ENCODE measurements around the gene DNAH10. TPM values are rescaled to one million over a fixed set of nuclear protein-coding genes. Genes with fewer than 3 reads are reported as not detected.

DNAH10 gene
- total RNA-seq, 2 donors from 2014 or later = 0.09 to 0.64 TPM

DNA sequence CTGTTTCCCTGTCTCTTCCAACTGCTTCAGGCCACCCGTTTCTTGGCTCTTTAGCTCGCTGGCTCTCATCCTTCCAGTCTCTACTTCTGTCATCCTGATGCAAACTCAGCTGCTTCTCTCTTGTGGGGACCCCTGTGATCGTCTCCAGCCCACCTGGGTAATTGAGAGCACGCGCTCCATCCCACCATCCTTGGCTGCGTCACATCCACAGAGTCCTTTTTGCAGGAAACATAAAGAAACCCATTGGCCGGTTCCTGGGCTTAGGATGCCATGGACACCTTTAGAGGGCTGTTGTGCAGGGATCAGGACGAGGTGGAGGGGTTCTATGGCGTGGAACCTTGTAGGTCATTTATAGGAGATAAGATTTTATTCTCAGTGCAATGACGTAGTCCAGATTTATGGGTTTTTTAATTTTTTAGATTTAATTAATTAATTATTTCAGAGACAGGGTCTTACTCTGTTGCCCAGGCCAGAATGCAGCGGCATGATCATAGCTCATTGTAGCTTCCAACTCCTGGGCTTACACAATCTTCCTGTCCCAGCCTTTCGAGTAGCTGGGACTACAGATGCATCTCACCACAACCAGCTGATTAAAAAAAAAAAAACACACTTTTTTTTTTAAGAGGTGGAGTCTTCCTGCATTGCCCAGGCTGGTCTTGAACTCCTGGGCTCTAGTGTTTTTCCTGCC, 127.9 kb downstream of the DNAH10 start:
- Histone ChIP-seq H3K9me3 (ENCODE audit: control insufficient read depth, low read length) (no peaks in the 10 kb centered on the region), H3K36me3 (ENCODE audit: control insufficient read depth, insufficient read depth, low read length) (no peaks in the 10 kb centered on the region), H3K27me3 (ENCODE audit: control insufficient read depth, insufficient read depth, low read length, poor library complexity, severe bottlenecking) (no peaks in the 10 kb centered on the region), H3K9ac (ENCODE audit: extremely low read depth, low read length, poor library complexity, severe bottlenecking) (no peak overlapping the region), H3K27ac (ENCODE audit: low read depth, low read length) (no peak overlapping the region), H3K4me1 (ENCODE audit: control insufficient read depth, insufficient read depth, low read length) (no peaks in the 10 kb centered on the region), H3K4me3 (ENCODE audit: low read length) (no peak overlapping the region)
- Mint-ChIP-seq H3K4me1 (peaks cover 14% of the 10 kb centered on the region), H3K27me3 (ENCODE audit: insufficient read depth) (peaks cover 12% of the 10 kb centered on the region), H3K9me3 (no peaks in the 10 kb centered on the region), H3K4me3 (no peak overlapping the region), H3K36me3 (ENCODE audit: low read depth) (no peaks in the 10 kb centered on the region), H3K27ac (no peak overlapping the region)
- 93 to 95% methylated on average over 7 to 12 of the region's 12 CpGs for WGBS, 2 experiments (ENCODE audit: insufficient coverage in 1 of 2, insufficient read length in 1 of 2)
- TF ChIP-seq, protein P1, sequence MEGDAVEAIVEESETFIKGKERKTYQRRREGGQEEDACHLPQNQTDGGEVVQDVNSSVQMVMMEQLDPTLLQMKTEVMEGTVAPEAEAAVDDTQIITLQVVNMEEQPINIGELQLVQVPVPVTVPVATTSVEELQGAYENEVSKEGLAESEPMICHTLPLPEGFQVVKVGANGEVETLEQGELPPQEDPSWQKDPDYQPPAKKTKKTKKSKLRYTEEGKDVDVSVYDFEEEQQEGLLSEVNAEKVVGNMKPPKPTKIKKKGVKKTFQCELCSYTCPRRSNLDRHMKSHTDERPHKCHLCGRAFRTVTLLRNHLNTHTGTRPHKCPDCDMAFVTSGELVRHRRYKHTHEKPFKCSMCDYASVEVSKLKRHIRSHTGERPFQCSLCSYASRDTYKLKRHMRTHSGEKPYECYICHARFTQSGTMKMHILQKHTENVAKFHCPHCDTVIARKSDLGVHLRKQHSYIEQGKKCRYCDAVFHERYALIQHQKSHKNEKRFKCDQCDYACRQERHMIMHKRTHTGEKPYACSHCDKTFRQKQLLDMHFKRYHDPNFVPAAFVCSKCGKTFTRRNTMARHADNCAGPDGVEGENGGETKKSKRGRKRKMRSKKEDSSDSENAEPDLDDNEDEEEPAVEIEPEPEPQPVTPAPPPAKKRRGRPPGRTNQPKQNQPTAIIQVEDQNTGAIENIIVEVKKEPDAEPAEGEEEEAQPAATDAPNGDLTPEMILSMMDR (conservative IDR thresholded peaks at IDR 0.05) = no peak
- no peak for DNase-seq

DNA sequence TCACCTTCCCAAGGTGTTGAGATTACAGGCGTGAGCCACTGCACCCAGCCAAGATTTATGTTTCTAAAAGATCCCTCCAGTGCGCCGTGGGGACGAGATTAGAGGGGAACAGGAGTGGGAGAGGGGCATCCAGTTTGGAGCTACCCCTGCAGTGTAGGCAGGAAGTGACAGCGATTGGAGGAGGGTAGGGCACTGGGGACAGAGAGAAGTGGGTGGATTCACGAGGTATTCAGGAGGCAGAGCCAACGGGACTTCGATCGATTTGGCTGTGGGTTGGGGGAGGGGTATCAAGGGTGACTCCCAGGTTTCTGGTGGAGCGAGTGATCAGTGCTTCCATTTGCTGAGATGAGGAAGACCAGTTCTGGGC, 128.4 kb downstream of the DNAH10 start:
- Histone ChIP-seq H3K36me3 (ENCODE audit: control insufficient read depth, insufficient read depth, low read length) (no peaks in the 10 kb centered on the region), H3K4me3 (ENCODE audit: low read length) (no peak overlapping the region), H3K27ac (ENCODE audit: low read depth, low read length) (no peak overlapping the region), H3K4me1 (ENCODE audit: control insufficient read depth, insufficient read depth, low read length) (no peaks in the 10 kb centered on the region), H3K27me3 (ENCODE audit: control insufficient read depth, insufficient read depth, low read length, poor library complexity, severe bottlenecking) (no peaks in the 10 kb centered on the region), H3K9me3 (ENCODE audit: control insufficient read depth, low read length) (no peaks in the 10 kb centered on the region), H3K9ac (ENCODE audit: extremely low read depth, low read length, poor library complexity, severe bottlenecking) (no peak overlapping the region)
- Mint-ChIP-seq H3K36me3 (ENCODE audit: low read depth) (no peaks in the 10 kb centered on the region), H3K27ac (no peak overlapping the region), H3K27me3 (ENCODE audit: insufficient read depth) (peaks cover 12% of the 10 kb centered on the region), H3K4me3 (no peak overlapping the region), H3K4me1 (peaks cover 14% of the 10 kb centered on the region), H3K9me3 (no peaks in the 10 kb centered on the region)
- DNase-seq = no peak
- TF ChIP-seq, protein P1 (conservative IDR thresholded peaks at IDR 0.05) = no peak
- 89 to 90% methylated on average over 9 to 10 of the region's 10 CpGs for WGBS, 2 experiments (ENCODE audit: insufficient coverage in 1 of 2, insufficient read length in 1 of 2)

DNA sequence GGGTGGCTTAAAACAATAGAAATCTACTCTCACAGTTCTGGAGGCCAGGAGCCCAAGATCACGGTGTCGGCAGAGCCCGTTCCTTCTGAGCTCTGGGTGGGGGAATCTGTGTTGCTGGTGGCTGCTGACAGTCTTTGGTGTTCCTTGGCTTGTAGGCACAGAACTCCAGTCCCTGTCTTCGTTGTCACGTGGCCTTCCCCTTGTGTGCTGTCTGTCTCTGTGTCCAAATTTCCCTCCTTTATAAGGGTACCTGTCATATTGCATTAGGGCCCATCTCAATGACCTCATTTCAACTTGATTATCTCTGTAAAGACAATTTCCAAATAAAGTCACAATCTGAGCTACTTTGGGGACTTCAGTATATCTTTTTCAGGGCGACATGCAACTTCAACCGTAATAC, 128.9 kb downstream of the DNAH10 start:
- Histone ChIP-seq H3K36me3 (ENCODE audit: control insufficient read depth, insufficient read depth, low read length) (no peaks in the 10 kb centered on the region), H3K4me1 (ENCODE audit: control insufficient read depth, insufficient read depth, low read length) (no peaks in the 10 kb centered on the region), H3K27me3 (ENCODE audit: control insufficient read depth, insufficient read depth, low read length, poor library complexity, severe bottlenecking) (no peaks in the 10 kb centered on the region), H3K4me3 (ENCODE audit: low read length) (no peak overlapping the region), H3K27ac (ENCODE audit: low read depth, low read length) (no peak overlapping the region), H3K9me3 (ENCODE audit: control insufficient read depth, low read length) (no peaks in the 10 kb centered on the region), H3K9ac (ENCODE audit: extremely low read depth, low read length, poor library complexity, severe bottlenecking) (no peak overlapping the region)
- Mint-ChIP-seq H3K27me3 (ENCODE audit: insufficient read depth) (peaks cover 10% of the 10 kb centered on the region), H3K4me1 (peaks cover 14% of the 10 kb centered on the region), H3K27ac (no peak overlapping the region), H3K4me3 (no peak overlapping the region), H3K36me3 (ENCODE audit: low read depth) (no peaks in the 10 kb centered on the region), H3K9me3 (no peaks in the 10 kb centered on the region)
- WGBS, 2 experiments (ENCODE audit: insufficient coverage in 1 of 2, insufficient read length in 1 of 2) = 92 to 96% methylated on average over 4 to 7 of the region's 7 CpGs
- TF ChIP-seq, protein P1 (conservative IDR thresholded peaks at IDR 0.05) = no peak
- DNase-seq = no peak
